ENCODE measurements around the gene COMMD9. TPM values are rescaled to one million over a fixed set of nuclear protein-coding genes. Genes with fewer than 3 reads are reported as not detected.

The COMMD9 gene
- total RNA-seq, 1 donor = 35.4 TPM

DNA sequence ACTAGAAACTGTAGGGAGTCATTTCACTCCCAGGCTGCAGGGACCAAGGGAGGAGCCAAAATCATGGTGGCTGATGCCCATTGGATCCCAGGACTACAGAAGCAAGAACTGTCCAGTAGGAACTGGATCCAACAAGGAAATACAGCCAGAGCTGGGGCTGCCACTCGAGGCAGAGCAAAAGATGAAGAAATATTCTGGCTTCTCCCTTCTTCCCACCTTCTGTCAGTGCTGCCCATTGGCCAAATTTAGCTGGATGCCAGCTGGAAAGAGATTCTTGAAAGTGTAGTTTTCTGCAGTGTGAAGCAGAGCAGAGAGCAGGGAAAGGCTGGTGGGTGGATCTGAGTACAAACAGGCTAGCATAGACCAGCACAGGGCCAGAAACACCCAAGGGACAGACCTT is 45.6 kb downstream of the COMMD9 start:
- no peak overlapping the region for H3K4me3 ChIP-seq (ENCODE audit: low read depth, low read length)
- TF ChIP-seq, protein P1, sequence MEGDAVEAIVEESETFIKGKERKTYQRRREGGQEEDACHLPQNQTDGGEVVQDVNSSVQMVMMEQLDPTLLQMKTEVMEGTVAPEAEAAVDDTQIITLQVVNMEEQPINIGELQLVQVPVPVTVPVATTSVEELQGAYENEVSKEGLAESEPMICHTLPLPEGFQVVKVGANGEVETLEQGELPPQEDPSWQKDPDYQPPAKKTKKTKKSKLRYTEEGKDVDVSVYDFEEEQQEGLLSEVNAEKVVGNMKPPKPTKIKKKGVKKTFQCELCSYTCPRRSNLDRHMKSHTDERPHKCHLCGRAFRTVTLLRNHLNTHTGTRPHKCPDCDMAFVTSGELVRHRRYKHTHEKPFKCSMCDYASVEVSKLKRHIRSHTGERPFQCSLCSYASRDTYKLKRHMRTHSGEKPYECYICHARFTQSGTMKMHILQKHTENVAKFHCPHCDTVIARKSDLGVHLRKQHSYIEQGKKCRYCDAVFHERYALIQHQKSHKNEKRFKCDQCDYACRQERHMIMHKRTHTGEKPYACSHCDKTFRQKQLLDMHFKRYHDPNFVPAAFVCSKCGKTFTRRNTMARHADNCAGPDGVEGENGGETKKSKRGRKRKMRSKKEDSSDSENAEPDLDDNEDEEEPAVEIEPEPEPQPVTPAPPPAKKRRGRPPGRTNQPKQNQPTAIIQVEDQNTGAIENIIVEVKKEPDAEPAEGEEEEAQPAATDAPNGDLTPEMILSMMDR (IDR thresholded peaks at IDR 0.05; ENCODE audit: insufficient read depth, low read depth, low read length) = no peak
- DNase-seq (ENCODE audit: low read depth) = no peak

DNA sequence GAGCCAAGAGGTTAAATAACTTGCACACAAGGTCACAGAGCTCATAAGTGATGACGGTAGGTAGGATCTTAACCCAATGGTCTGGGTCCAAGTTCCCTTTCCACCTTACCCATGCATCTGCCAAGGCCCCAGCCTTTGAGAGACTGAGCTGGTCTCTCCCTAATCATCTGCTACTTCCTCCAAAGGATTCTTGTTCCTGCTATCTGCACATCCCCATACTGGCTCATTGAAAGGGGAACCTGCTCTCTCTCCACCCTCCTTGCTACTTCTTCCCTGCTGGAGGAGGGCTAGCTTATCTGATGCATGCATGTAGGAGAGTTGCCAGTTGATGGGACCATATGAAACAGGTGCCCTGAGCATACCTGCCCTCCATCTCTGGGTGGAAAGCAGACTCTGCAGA is 47.7 kb downstream of the COMMD9 start:
- H3K4me3 ChIP-seq (ENCODE audit: low read depth, low read length) = no peak overlapping the region
- no peak for DNase-seq (ENCODE audit: low read depth)
- TF ChIP-seq, protein P1 (IDR thresholded peaks at IDR 0.05; ENCODE audit: insufficient read depth, low read depth, low read length) = no peak

DNA sequence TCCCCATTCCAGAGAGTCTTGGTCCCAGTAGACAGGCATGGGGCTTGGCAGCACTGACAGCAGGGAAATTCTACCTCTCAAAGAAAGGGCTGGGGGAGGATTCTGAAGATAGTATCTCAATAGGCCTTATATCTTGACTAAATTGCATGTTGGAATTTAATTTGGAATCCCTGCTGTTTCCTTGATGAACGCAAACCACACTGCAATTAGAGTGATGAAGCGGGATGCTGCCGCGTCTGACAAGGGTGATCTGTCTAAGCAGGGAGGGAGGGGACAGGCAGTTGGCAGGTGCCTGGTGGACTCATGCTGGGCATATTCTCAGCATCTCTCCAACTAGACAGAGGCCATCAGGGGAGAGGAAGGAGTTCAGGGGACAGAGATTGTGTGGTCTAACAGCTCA is 48.4 kb downstream of the COMMD9 start:
- DNase-seq (ENCODE audit: low read depth) = no peak
- TF ChIP-seq, protein P1 (IDR thresholded peaks at IDR 0.05; ENCODE audit: insufficient read depth, low read depth, low read length) = no peak
- no peak overlapping the region for H3K4me3 ChIP-seq (ENCODE audit: low read depth, low read length)

DNA sequence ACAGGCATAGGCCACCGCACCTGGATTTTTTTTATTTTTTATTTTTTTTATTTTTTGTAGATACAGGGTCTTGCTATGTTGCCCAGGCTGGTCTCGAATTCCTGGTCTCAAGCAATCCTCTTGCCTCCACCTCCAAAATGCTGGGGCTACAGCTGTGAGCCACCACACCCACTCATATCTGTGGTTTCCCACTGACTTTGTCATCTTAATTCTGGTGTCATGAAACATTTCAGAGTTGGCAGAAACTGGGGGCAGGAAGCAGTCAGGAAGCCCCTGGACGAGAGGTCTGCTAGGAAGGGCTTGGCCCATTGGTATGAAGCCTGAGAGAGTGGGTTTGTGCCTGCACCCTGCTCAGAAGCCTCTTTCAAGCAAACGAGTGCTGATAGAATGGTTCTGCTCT is 49.1 kb downstream of the COMMD9 start:
- H3K4me3 ChIP-seq (ENCODE audit: low read depth, low read length) = no peak overlapping the region
- no peak for DNase-seq (ENCODE audit: low read depth)
- TF ChIP-seq, protein P1 (IDR thresholded peaks at IDR 0.05; ENCODE audit: insufficient read depth, low read depth, low read length) = no peak

DNA sequence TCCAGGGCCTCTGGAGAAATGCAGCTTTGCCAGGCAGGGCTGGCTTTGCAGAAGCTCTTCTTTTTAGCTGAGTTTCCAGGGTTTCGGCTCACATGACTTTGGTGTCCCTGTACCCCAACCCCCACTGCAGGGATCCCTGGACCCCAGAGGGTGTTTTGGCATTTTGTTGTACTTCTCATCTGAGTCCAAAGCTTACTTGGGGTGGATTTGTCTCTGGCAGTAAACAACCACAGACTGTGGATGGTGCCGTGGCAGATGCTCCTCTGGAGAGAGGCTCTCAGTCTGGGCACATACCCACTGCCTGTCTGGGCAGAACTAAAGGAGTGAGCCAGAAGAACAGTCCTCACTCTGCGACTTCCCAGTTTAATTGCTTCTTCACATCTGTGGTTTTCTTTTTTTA is 49.6 kb downstream of the COMMD9 start:
- no peak overlapping the region for H3K4me3 ChIP-seq (ENCODE audit: low read depth, low read length)
- TF ChIP-seq, protein P1 (IDR thresholded peaks at IDR 0.05; ENCODE audit: insufficient read depth, low read depth, low read length) = no peak
- DNase-seq (ENCODE audit: low read depth) = no peak

DNA sequence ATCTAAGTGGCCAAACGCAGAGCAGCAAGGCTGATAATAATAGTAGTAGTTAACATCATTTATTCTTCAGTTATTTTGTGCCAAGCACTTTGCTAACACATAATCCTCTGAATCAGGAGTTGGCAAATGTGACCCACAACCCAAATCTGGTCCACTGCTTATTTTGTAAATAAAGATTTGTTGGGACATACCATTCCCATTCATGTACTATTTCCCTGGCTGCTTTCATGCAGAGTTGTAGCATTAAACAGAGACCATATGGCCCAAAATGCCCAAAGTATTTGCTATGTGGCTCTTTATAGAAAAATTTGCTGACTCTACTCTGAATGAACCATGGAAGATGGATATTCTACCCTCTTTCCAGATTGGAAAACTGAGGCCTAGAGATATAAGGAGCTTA is 50.3 kb downstream of the COMMD9 start:
- no peak for DNase-seq (ENCODE audit: low read depth)
- TF ChIP-seq, protein P1 (IDR thresholded peaks at IDR 0.05; ENCODE audit: insufficient read depth, low read depth, low read length) = no peak
- H3K4me3 ChIP-seq (ENCODE audit: low read depth, low read length) = no peak overlapping the region

DNA sequence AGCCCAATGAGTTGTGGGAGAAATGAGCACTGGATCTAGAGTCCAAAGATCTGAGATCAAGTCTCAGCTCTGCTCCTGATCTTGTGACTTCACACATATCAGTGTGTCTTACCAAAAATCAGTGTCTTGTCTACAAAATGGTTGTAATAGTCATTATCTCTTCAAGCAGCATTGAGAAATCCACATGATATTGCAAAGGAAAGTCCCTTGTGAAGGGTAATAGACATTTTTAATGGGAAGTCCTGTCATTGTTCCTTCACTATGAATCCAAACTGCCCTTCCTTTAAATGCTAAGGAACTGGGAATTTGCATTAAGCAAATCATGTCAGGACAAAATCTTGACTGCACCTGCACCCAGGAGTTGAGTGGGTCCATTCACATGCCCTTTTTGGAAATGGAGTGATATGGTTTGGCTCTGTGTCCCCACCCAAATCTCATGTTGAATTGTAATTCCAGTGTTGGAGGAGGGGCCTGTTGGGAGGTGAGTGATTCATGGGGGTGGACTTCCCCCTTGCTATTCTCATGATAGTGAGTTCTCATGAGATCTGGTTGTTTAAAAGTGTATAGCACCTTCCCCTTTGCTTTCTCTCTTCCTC is 51.1 kb downstream of the COMMD9 start:
- TF ChIP-seq, protein P1 (IDR thresholded peaks at IDR 0.05; ENCODE audit: insufficient read depth, low read depth, low read length) = no peak
- no peak for DNase-seq (ENCODE audit: low read depth)
- H3K4me3 ChIP-seq (ENCODE audit: low read depth, low read length) = no peak overlapping the region

Data from fibroblast of villous mesenchyme (primary cell).